SK-N-SH (cell line): Measurements from ENCODE around the gene BOK.

Experiments
- CTCF ChIP-seq: fragments of 200-600 bp; sonication (generic); IDR thresholded peaks from 2 replicates; pipeline ENCODE4 v1.6.1; 2017; ENCODE audit warnings: antibody characterized with exemption, mild to moderate bottlenecking, moderate library complexity
- ELF1 ChIP-seq: IDR thresholded peaks from 2 replicates; pipeline ENCODE4 v1.4.0; 2012
- EP300 ChIP-seq, 2 experiments: IDR thresholded peaks; 2 replicates each; pipeline versions ENCODE4 v1.4.0 to v1.6.1; 2012; ENCODE audit warnings: borderline replicate concordance in 1 of 2, low read depth in 1 of 2, low read length in 1 of 2
- FOXM1 ChIP-seq: IDR thresholded peaks from 2 replicates; pipeline ENCODE4 v1.4.0; 2012; ENCODE audit warnings: low read depth, mild to moderate bottlenecking
- GABPA ChIP-seq: IDR thresholded peaks from 2 replicates; pipeline ENCODE4 v1.4.0; 2012; ENCODE audit warnings: low read depth, mild to moderate bottlenecking
- JUND ChIP-seq: IDR thresholded peaks from 2 replicates; pipeline ENCODE4 v1.4.0; 2012
- MAX ChIP-seq: IDR thresholded peaks from 2 replicates; pipeline ENCODE4 v1.4.0; 2012; ENCODE audit warnings: low read depth
- MEF2A ChIP-seq: IDR thresholded peaks from 2 replicates; pipeline ENCODE4 v1.4.0; 2012; ENCODE audit warnings: low read depth, borderline replicate concordance
- RAD21 ChIP-seq: IDR thresholded peaks from 2 replicates; pipeline ENCODE4 v1.6.1; 2012; ENCODE audit warnings: mild to moderate bottlenecking, low read length
- REST ChIP-seq: IDR thresholded peaks from 2 replicates; pipeline ENCODE4 v1.6.1; 2012; ENCODE audit warnings: mild to moderate bottlenecking, low read depth, low read length, moderate library complexity
- USF1 ChIP-seq: IDR thresholded peaks from 2 replicates; pipeline ENCODE4 v1.4.0; 2012; ENCODE audit warnings: low read depth, borderline replicate concordance
- YY1 ChIP-seq: IDR thresholded peaks from 2 replicates; pipeline ENCODE4 v1.4.0; 2012; ENCODE audit warnings: low read depth, mild to moderate bottlenecking

- no peak for TF ChIP-seq JUND
- TF ChIP-seq CTCF: no peak
- TF ChIP-seq FOXM1: no peak
- no peak for TF ChIP-seq ELF1
- TF ChIP-seq USF1: no peak
- TF ChIP-seq MAX: no peak
- no peak for TF ChIP-seq GABPA
- no peak for TF ChIP-seq YY1
- TF ChIP-seq MEF2A: no peak
- no peak for TF ChIP-seq REST
- no peak for TF ChIP-seq RAD21
- no peak for TF ChIP-seq EP300 (IDR thresholded peaks at IDR 0.05; ENCODE audit: borderline replicate concordance in 1 of 2, low read depth in 1 of 2, low read length in 1 of 2)
Observed at GRCh38 chr2:241542278-241542605, 16.3 kb upstream of the BOK start.
